NCI-H82 treated with DMSO at 0.1 percent for 48 hours (cell line): ENCODE data around the gene EFEMP2.
"Not testable (repeated sequence)": the region's sequence is repeated elsewhere in the genome, so short reads cannot be mapped to it uniquely, and the experiment has no call there.

Experiments
- DNase-seq: peaks from one replicate; lab custom pipeline; 2025; ENCODE audit not compliant: unreplicated experiment; lab: John Stamatoyannopoulos, UW

The EFEMP2 gene

GRCh38 chr11:65900125-65900898 is 27.7 kb upstream of the EFEMP2 start, which contains the start of gene FOSL1:
TSS of gene FOSL1 (minus strand) at chr11:65900388. CDS start at chr11:65900339, 49 bp downstream.
- DNase-seq, result no peak

GRCh38 chr11:65899356-65900124 is 26.9 kb upstream of the EFEMP2 start:
- no peak for DNase-seq

DNA sequence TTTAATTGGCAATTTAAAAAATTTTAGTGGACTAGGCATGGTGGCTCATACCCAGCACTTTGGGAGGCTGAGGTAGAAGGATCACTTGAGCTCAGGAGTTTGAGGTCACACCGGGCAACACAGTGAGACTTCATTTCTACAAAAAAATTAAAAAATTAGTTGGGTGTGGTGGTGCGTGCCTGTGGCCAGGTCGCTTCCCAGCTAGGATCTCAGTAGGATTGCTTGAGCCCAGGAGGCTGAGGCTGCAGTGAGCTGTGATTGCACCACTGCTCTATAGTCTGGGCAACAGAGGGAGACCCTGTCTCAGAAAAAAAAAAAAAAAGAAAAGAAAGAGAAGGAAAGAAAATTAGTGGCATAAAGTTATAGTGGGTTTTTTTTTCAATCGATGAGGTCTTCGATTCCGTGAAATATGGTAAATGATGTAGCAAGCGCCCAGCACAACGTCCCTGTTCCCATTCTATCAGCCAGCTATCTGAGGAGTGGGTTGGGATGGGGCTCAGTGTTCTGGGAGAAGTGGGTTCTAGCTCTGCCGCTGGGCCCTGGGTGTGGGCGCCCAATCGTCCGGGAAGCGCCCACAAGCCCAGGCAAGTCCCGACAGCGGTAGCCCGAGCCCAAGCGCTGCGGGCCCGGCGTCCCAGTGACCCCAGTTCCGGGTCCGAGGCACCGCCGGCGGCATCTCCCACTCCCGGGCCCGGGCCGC is 26.2 kb upstream of the EFEMP2 start:
- no peak for DNase-seq

- DNase-seq, result no peak
These were observed 24.4 kb upstream of the EFEMP2 start for GRCh38 chr11:65897020-65897471.

DNA sequence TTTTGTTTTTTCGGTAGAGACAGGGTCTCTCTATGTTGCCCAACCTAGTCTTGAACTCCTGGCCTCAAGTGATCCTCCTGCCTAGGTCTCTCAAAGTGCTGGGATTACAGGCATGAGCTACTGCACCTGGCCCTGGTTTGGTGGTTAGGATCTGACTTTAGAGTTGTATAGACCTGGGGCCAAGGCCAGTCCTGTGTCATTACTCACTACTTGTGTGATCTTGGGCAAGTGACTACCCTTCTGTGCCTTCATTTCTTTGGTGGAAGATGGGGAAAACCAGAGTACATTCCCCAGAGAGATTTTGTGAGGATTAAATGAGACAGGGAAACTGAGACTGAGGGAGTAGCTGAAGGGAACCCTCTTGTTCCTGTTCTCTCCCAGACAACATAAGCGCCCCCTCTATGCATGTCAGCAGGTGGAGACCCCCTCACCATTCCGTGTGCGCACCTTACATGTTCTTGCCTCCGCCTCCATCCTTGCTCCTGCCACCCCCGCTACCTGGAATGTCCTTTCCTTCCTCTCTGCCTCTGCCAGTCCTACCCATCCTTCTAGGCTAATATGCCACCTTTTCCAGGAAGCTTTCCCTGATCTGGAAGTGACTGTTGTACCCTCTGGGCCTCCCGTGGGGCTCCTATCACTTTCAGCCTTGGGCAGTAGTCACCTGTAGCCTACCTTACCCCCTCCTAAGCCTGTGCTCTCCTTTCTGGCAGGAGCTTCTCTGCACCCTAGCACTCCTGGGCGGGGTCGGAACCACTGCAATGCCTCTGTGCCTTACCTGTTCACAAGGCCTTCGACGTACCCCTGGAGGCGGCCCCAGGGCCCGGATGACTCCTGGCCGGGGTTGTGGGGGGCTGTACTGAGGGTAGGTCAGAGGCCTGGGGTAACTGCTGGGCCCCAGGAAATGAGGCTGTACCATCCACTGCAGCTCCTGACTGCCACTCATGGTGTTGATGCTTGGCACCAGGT is 23.7 kb upstream of the EFEMP2 start:
- DNase-seq, result no peak

DNA sequence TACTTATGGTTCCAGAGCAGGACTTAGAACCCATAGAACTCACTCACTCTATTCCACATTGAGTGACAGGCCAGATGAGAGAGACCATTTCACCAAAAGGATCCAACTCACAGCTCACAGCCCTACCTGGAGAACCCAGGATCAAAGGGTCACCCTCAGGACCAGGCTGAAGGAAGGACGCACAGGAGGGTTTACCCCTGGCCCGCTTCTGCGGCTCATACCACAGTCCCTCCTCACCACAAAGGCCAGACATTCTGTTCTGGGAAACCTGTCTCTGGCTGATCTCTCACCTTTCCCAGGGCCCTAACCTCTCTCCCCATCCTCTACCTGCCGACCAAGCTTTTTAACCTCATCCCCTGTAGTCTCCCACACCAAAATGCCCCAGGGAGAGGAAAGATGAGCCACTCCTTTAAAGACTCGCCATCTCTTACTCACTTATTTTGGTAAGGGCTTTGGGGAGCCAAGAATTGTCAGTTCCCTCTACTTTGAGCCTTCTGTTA is 22.9 kb upstream of the EFEMP2 start:
- DNase-seq, result no peak

DNA sequence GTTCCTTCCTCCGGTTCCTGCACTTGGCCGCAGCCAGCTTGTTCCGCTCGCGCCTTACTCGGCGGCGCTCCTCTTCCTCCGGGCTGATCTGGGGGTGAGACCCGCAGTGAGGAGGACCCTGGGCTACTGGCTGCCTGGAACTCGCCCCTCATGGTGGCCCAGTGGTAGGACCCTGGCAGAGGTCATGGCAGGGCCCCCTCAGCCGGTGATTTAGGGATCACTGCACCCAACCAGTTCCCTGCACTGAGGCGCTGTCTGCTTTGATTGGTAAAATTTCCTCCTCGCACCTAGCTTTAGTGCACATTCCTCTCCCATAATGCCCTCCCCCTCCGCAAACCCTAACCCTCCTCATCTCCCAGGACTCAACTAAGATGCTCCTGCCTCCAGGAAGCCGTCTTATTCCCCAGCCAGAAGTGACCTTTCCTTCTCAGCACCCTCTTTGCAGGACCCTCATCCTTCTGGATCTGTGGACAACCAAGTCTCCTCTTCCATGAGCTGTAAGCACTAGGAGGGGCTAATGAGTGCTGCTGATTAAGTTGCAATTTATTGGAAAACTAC is 21.5 kb upstream of the EFEMP2 start:
- DNase-seq, result no peak

DNA sequence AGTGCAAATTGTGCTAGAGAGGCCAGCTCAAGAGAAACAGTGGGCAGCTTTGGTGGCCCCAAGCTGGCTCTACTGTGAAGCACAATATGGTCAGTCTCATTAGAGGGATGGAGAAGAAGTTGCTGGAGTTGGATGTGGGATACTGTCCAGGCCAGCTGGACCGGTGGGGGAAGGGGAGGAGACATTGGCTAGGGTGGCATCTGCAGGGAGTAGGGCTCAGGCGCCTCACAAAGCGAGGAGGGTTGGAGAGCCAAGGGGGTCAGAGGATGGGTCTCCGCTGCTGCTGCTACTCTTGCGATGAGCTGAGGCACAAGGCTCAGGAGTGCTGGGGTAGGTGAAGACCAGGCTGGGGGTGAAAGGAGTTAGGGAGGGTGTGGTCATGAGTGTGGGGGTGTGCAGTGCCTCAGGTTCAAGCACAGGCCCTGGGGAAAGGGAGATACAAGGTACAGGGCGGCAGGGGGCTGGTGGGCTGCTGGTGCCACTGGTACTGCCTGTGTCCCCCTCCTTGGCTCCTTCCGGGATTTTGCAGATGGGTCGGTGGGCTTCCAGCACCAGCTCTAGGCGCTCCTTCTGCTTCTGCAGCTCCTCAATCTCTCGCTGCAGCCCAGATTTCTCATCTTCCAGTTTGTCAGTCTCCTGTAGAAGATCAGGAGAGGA is 20.2 kb upstream of the EFEMP2 start:
- no peak for DNase-seq

- DNase-seq, result not testable (repeated sequence)
These were observed 19.5 kb upstream of the EFEMP2 start for GRCh38 chr11:65892137-65892540.

- DNase-seq, result no peak
These were observed 18.9 kb upstream of the EFEMP2 start for GRCh38 chr11:65891219-65892136.

- DNase-seq, result peak; percentile 75
These were observed 18.0 kb upstream of the EFEMP2 start, which contains the start of gene CCDC85B for GRCh38 chr11:65890324-65891218. TSS of gene CCDC85B (plus strand) at chr11:65890673. CDS start at chr11:65890784, 111 bp downstream.

DNA sequence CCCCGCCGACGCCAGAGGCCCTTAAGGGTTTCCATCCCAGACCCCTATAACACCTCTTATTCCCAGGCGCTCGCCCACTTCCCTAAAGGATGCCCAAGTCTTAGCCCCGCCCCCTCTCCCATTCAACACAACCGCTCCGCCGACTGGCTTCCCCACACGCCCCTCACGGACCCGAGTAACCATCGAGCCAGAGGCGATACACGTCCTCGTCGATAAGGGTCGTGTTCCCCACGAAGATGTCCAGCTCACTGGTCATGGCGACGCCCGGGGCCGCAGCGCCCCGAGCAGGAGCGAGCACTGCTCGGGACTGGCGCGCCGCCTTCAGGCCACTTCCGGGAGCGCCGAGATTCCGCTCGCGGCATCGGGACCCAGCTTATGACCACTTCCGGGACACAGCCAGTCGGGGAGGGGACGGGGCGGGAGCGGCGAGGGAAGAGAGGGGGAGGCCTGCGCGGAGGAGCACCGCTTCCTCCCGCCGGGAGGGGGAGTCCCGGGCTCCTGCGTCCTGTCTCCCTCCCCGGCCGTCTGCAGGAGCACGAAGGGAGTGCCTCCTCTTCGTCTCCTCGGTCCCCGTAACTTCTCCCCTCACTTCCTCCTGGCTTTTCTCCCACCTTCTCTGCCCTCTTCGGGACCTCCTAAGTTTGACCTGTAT is 15.7 kb upstream of the EFEMP2 start, which contains the start of gene FIBP:
TSS of gene FIBP (minus strand) at position 309 of the 652 bp plus-strand sequence. CDS start at position 256, 53 bp downstream.
- DNase-seq, result peak; percentile 76

GRCh38 chr11:65887723-65888162 is 15.1 kb upstream of the EFEMP2 start:
- no peak for DNase-seq

- DNase-seq, result no peak
These were observed 14.5 kb upstream of the EFEMP2 start for GRCh38 chr11:65886826-65887722.

GRCh38 chr11:65885808-65886536 is 13.4 kb upstream of the EFEMP2 start:
- DNase-seq, result no peak
